SW480 (cell line): Measurements from ENCODE around the gene DNAL4.
"Not testable (repeated sequence)": the region's sequence is repeated elsewhere in the genome, so short reads cannot be mapped to it uniquely, and the experiment has no call there.

Experiments used
- DNase-seq: peaks from one replicate; pipeline ENCODE4 v3.0.0-alpha.2; 2016; ENCODE audit warnings: low spot score

DNAL4 gene

GRCh38 chr22:38826801-38827200 lies 32.9 kb upstream of the DNAL4 start:
- no peak for DNase-seq

- DNase-seq = no peak
Observed at GRCh38 chr22:38826386-38826785, 32.4 kb upstream of the DNAL4 start.

GRCh38 chr22:38824585-38824984 lies 30.6 kb upstream of the DNAL4 start:
- DNase-seq = peak; percentile 42

GRCh38 chr22:38823637-38824036 lies 29.7 kb upstream of the DNAL4 start:
- DNase-seq = no peak

- DNase-seq = no peak
Observed at GRCh38 chr22:38823076-38823475, 29.1 kb upstream of the DNAL4 start.

GRCh38 chr22:38820020-38820419 lies 26.1 kb upstream of the DNAL4 start:
- no peak for DNase-seq

GRCh38 chr22:38819387-38819940 lies 25.5 kb upstream of the DNAL4 start:
- no peak for DNase-seq

GRCh38 chr22:38817196-38817595 lies 23.3 kb upstream of the DNAL4 start:
- DNase-seq = no peak

GRCh38 chr22:38815842-38816241 lies 21.9 kb upstream of the DNAL4 start:
- DNase-seq = no peak

- DNase-seq = no peak
Observed at GRCh38 chr22:38811241-38811640, 17.3 kb upstream of the DNAL4 start.

GRCh38 chr22:38805041-38805593 lies 11.2 kb upstream of the DNAL4 start:
- not testable (repeated sequence) for DNase-seq

- peak; percentile 29 for DNase-seq
Observed at GRCh38 chr22:38802671-38803121, 8.8 kb upstream of the DNAL4 start.

- no peak for DNase-seq
Observed at GRCh38 chr22:38799265-38800002, 5.5 kb upstream of the DNAL4 start.

GRCh38 chr22:38798496-38798895 lies 4.6 kb upstream of the DNAL4 start:
- no peak for DNase-seq

GRCh38 chr22:38796262-38796957 lies 2.5 kb upstream of the DNAL4 start:
- DNase-seq = no peak

- DNase-seq = no peak
Observed at GRCh38 chr22:38795569-38795968, 1.6 kb upstream of the DNAL4 start.

- DNase-seq = no peak
Observed at GRCh38 chr22:38793317-38793716, 626 bp downstream of the DNAL4 start.

GRCh38 chr22:38792833-38793232 lies 1.1 kb downstream of the DNAL4 start:
- DNase-seq = peak; percentile 29

- no peak for DNase-seq
Observed at GRCh38 chr22:38789606-38790005, 4.3 kb downstream of the DNAL4 start.

GRCh38 chr22:38788846-38789245 lies 5.1 kb downstream of the DNAL4 start:
- no peak for DNase-seq

- DNase-seq = no peak
Observed at GRCh38 chr22:38788021-38788816, 5.7 kb downstream of the DNAL4 start.

- no peak for DNase-seq
Observed at GRCh38 chr22:38786631-38787030, 7.3 kb downstream of the DNAL4 start.
